HCT116 (cell line): Measurements from ENCODE around the gene TTBK1. TPM values are rescaled to one million over a fixed set of nuclear protein-coding genes. Genes with fewer than 3 reads are reported as not detected.

Source experiments
- ATAC-seq: fragments of 200-7000 bp; cut with Tn5 transposase; 2 replicates; pipeline ENCODE4 v1.9.1; 2020; ENCODE audit warnings: mild to moderate bottlenecking, moderate library complexity
- BruUV-seq: library from RNA; stranded (reverse); fragments of 400-500 nt; replicated peaks from 2 replicates; lab custom pipeline; 2021; lab: Mats Ljungman, UMichigan
- CTCF ChIA-PET: fragments of 300-600 bp; sonication (Branson Sonifier 250); formaldehyde crosslinking; loops from one replicate; lab custom pipeline; 2021; ENCODE audit warnings: antibody characterized with exemption; lab: Charles Lee
- POLR2A ChIA-PET: fragments of 300-600, 350-600 bp; sonication (Branson Sonifier 250); formaldehyde crosslinking; loops from one replicate; lab custom pipeline; 2021; ENCODE audit warnings: antibody characterized with exemption; lab: Charles Lee
- RAD21 ChIA-PET, 2 experiments: fragments of 300-600 bp; sonication (Branson Sonifier 250); formaldehyde crosslinking; loops; one replicate each; lab custom pipeline; 2023; ENCODE audit warnings: low total read pairs in 2 of 2; ENCODE audit not compliant: uncharacterized antibody in 2 of 2, unreplicated experiment in 2 of 2, low non-redundant PET in 1 of 2; lab: Charles Lee
- DNase-seq: peaks from one replicate; pipeline ENCODE4 v3.0.0-alpha.2; 2010; ENCODE audit warnings: low read depth, low spot score
- H2AFZ ChIP-seq: fragments of 200-600 bp; shearing (Covaris generic), sonication (generic); 2 replicates; pipeline ENCODE4 v1.6.1; 2017; ENCODE audit warnings: low read depth, mixed run types, mixed read lengths, antibody characterized with exemption, low read length; ENCODE audit not compliant: poor library complexity, severe bottlenecking
- H3K27ac ChIP-seq: 2 replicates; pipeline ENCODE4 v1.5.1; 2012; ENCODE audit warnings: low read depth, low read length
- H3K27me3 ChIP-seq: fragments of 200-600 bp; sonication (generic); 2 replicates; pipeline ENCODE4 v1.6.1; 2016; ENCODE audit warnings: mixed run types, low read length, mixed read lengths; ENCODE audit not compliant: insufficient read depth
- H3K36me3 ChIP-seq, 2 experiments: fragments of 200-500 bp in 1 of 2; fragments of 200-600 bp in 1 of 2; sonication (Bioruptor generic) in 1 of 2; sonication (generic) in 1 of 2; 2 replicates each; pipeline versions ENCODE4 v1.5.1 to v1.6.1; 2014 to 2016; ENCODE audit warnings: low read length in 2 of 2, inconsistent platforms in 1 of 2, mixed read lengths in 1 of 2, mixed run types in 1 of 2; ENCODE audit not compliant: insufficient read depth in 2 of 2, control insufficient read depth in 1 of 2
- H3K4me1 ChIP-seq, 2 experiments: fragments of 200-600 bp in 1 of 2; sonication (generic) in 1 of 2; 2 replicates each; pipeline versions ENCODE4 v1.5.1 to v1.6.1; 2012 to 2017; ENCODE audit warnings: low read length in 2 of 2, inconsistent platforms in 1 of 2, mild to moderate bottlenecking in 1 of 2, mixed read lengths in 1 of 2, mixed run types in 1 of 2, moderate library complexity in 1 of 2; ENCODE audit not compliant: insufficient read depth in 2 of 2, control insufficient read depth in 1 of 2
- H3K4me2 ChIP-seq: fragments of 200-600 bp; sonication (generic); 2 replicates; pipeline ENCODE4 v1.6.1; 2017; ENCODE audit warnings: mixed run types, low read length, mixed read lengths
- H3K4me3 ChIP-seq, 2 experiments: fragments of 200-600 bp in 1 of 2; sonication (generic) in 1 of 2; replicated peaks in 1 of 2; 2 replicates each; pipeline ENCODE4 v1.5.1; 2011 to 2016; ENCODE audit warnings: low read length in 2 of 2, control low read depth in 1 of 2, low read depth in 1 of 2, mild to moderate bottlenecking in 1 of 2, mixed read lengths in 1 of 2, mixed run types in 1 of 2
- H3K79me2 ChIP-seq: fragments of 200-600 bp; sonication (generic); 2 replicates; pipeline ENCODE4 v1.6.1; 2017; ENCODE audit warnings: mild to moderate bottlenecking, mixed run types, low read length, moderate library complexity, mixed read lengths; ENCODE audit not compliant: insufficient read depth
- H3K9ac ChIP-seq: fragments of 200-600 bp; sonication (generic); 2 replicates; pipeline ENCODE4 v1.6.1; 2016; ENCODE audit warnings: low read length, mixed read lengths
- H3K9me2 ChIP-seq: fragments of 200-600 bp; sonication (generic), shearing (Covaris generic); 2 replicates; pipeline ENCODE4 v1.6.1; 2017; ENCODE audit warnings: mixed run types, mild to moderate bottlenecking, moderate library complexity; ENCODE audit not compliant: insufficient read depth
- H3K9me3 ChIP-seq, 2 experiments: fragments of 200-500 bp in 1 of 2; fragments of 200-600 bp in 1 of 2; sonication (Bioruptor generic) in 1 of 2; sonication (generic) in 1 of 2; 2 replicates each; pipeline ENCODE4 v1.6.1; 2014 to 2017; ENCODE audit warnings: low read length in 2 of 2, mixed read lengths in 2 of 2, inconsistent platforms in 1 of 2, low read depth in 1 of 2, mild to moderate bottlenecking in 1 of 2, mixed run types in 1 of 2, moderate library complexity in 1 of 2; ENCODE audit not compliant: control insufficient read depth in 1 of 2, insufficient read depth in 1 of 2
- H4K20me1 ChIP-seq: fragments of 200-600 bp; sonication (generic), shearing (Covaris generic); 2 replicates; pipeline ENCODE4 v1.6.1; 2017; ENCODE audit warnings: mixed run types, mild to moderate bottlenecking, moderate library complexity; ENCODE audit not compliant: insufficient read depth
- CBX3 ChIP-seq: IDR thresholded peaks from 2 replicates; pipeline ENCODE4 v1.6.1; 2012; ENCODE audit warnings: low read depth
- EGR1 ChIP-seq: IDR thresholded peaks from 2 replicates; pipeline ENCODE4 v1.6.1; 2012; ENCODE audit warnings: low read depth
- EZH2 ChIP-seq: fragments of 200-600 bp; sonication (generic); IDR thresholded peaks from 2 replicates; pipeline ENCODE4 v1.6.1; 2017; ENCODE audit warnings: antibody characterized with exemption, mixed run types
- EZH2phosphoT487 ChIP-seq: fragments of 200-600 bp; IDR thresholded peaks from 2 replicates; pipeline ENCODE4 v1.6.1; 2018; ENCODE audit warnings: antibody characterized with exemption, borderline replicate concordance
- JUND ChIP-seq: IDR thresholded peaks from 2 replicates; pipeline ENCODE4 v1.6.1; 2012
- POLR2A ChIP-seq: IDR thresholded peaks from 2 replicates; pipeline ENCODE4 v1.7.0; 2011; ENCODE audit warnings: borderline replicate concordance; ENCODE audit not compliant: insufficient read depth, insufficient read length; ENCODE audit errors: extremely low read depth
- SIN3A ChIP-seq: IDR thresholded peaks from 2 replicates; pipeline ENCODE4 v1.6.1; 2012; ENCODE audit warnings: low read depth
- SP1 ChIP-seq: IDR thresholded peaks from 2 replicates; pipeline ENCODE4 v1.6.1; 2012; ENCODE audit warnings: low read depth
- SRF ChIP-seq: IDR thresholded peaks from 2 replicates; pipeline ENCODE4 v1.6.1; 2012; ENCODE audit warnings: low read depth
- TCF7L2 ChIP-seq: IDR thresholded peaks from 2 replicates; pipeline ENCODE4 v1.7.0; 2011; ENCODE audit warnings: borderline replicate concordance, inconsistent platforms; ENCODE audit not compliant: insufficient read depth, insufficient read length; ENCODE audit errors: extremely low read depth
- YY1 ChIP-seq: IDR thresholded peaks from 2 replicates; pipeline ENCODE4 v1.6.1; 2011; ENCODE audit warnings: low read length, low read depth, moderate library complexity, mild to moderate bottlenecking; ENCODE audit not compliant: insufficient replicate concordance; ENCODE audit errors: extremely low read depth
- ZFX ChIP-seq: fragments of 450-650 bp; IDR thresholded peaks from 2 replicates; pipeline ENCODE4 v1.6.1; 2017
- ZNF274 ChIP-seq: fragments of 200-500 bp; sonication (Bioruptor generic); IDR thresholded peaks from 2 replicates; pipeline ENCODE4 v1.6.1; 2014; ENCODE audit warnings: mild to moderate bottlenecking, low read depth, low read length, inconsistent platforms
- intact Hi-C: fragments of 100-400 bp; cut with micrococcal nuclease; formaldehyde crosslinking; loops from 2 replicates; pipeline ENCODE4 v1.10.0; 2022
- total RNA-seq: library from RNA; stranded (reverse); gene quantifications from one replicate; pipeline ENCODE4 v1.2.1, GENCODE V29; 2021; ENCODE audit not compliant: unreplicated experiment
- TF ChIP-seq, protein P1 (sequence below): IDR thresholded peaks from 2 replicates; pipeline ENCODE4 v1.6.1; 2012; ENCODE audit warnings: low read depth
- TF ChIP-seq, protein P2 (sequence below), 3 experiments: fragments of 200-600 bp in 1 of 3; sonication (generic) in 1 of 3; IDR thresholded peaks in 2 of 3; conservative IDR thresholded peaks in 1 of 3; 2 replicates each; pipeline ENCODE4 v1.5.1; 2012 to 2017; ENCODE audit warnings: low read depth in 2 of 3, low read length in 2 of 3, antibody characterized with exemption in 1 of 3, borderline replicate concordance in 1 of 3, control low read depth in 1 of 3, mild to moderate bottlenecking in 1 of 3, mixed read lengths in 1 of 3, mixed run types in 1 of 3, moderate library complexity in 1 of 3; ENCODE audit not compliant: insufficient read depth in 1 of 3
- TF ChIP-seq, protein P3 (sequence below): IDR thresholded peaks from 2 replicates; pipeline ENCODE4 v1.6.1; 2011; ENCODE audit warnings: mild to moderate bottlenecking, low read length, moderate library complexity; ENCODE audit not compliant: insufficient replicate concordance; ENCODE audit errors: extremely low read depth
- TF ChIP-seq, protein P4 (sequence below): IDR thresholded peaks from 2 replicates; pipeline ENCODE4 v1.6.1; 2012

TTBK1 gene
- total RNA-seq, 1 experiment from 2014 or later: not detected

DNA sequence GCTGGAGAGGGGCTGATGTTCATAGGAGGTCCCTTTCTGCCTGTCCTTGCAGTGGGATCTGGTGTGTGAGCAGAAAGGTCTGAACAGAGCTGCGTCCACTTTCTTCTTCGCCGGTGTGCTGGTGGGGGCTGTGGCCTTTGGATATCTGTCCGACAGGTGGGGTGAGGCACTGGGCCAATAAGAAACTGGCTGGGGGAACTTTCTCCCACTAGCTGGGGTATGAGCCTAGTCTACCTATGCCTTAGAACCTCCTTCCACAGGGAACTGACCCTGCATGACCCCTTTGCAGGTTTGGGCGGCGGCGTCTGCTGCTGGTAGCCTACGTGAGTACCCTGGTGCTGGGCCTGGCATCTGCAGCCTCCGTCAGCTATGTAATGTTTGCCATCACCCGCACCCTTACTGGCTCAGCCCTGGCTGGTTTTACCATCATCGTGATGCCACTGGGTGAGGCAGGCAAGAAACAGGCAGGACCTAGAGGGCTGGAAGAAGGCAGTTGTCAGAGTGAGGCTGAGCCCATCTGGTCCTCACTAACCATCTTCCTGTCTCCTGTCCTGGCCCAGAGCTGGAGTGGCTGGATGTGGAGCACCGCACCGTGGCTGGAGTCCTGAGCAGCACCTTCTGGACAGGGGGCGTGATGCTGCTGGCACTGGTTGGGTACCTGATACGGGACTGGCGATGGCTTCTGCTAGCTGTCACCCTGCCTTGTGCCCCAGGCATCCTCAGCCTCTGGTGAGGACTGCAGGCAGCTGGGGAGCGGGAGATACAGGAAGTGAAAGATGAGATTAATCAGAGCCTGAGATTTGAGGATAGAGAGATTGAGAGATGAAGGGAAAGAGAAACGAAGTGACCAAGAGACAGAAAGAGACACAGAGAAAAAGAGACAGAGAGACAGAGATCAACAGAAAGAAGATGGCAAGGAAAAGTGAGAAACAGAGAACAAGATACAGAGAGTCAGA, 56.3 kb downstream of the TTBK1 start:
- no peaks in the 10 kb centered on the region for H3K79me2 ChIP-seq
- no peaks in the 10 kb centered on the region for H3K36me3 ChIP-seq
- ATAC-seq: no peak
- intact Hi-C loops: no loop called here
- H2AFZ ChIP-seq: no peak overlapping the region
- DNase-seq: no peak
- no peak overlapping the region for H3K9ac ChIP-seq
- no TSS peak for BruUV-seq
- no peak overlapping the region for H3K27ac ChIP-seq
- no peaks in the 10 kb centered on the region for H3K9me3 ChIP-seq
- RAD21 ChIA-PET: no interaction called here
- no peaks in the 10 kb centered on the region for H4K20me1 ChIP-seq
- POLR2A ChIA-PET: no interaction called here
- CTCF ChIA-PET: no interaction called here
- H3K9me2 ChIP-seq: no peaks in the 10 kb centered on the region
- no peak overlapping the region for H3K4me2 ChIP-seq
- no peak for TF ChIP-seq YY1
- TF ChIP-seq, protein P1, sequence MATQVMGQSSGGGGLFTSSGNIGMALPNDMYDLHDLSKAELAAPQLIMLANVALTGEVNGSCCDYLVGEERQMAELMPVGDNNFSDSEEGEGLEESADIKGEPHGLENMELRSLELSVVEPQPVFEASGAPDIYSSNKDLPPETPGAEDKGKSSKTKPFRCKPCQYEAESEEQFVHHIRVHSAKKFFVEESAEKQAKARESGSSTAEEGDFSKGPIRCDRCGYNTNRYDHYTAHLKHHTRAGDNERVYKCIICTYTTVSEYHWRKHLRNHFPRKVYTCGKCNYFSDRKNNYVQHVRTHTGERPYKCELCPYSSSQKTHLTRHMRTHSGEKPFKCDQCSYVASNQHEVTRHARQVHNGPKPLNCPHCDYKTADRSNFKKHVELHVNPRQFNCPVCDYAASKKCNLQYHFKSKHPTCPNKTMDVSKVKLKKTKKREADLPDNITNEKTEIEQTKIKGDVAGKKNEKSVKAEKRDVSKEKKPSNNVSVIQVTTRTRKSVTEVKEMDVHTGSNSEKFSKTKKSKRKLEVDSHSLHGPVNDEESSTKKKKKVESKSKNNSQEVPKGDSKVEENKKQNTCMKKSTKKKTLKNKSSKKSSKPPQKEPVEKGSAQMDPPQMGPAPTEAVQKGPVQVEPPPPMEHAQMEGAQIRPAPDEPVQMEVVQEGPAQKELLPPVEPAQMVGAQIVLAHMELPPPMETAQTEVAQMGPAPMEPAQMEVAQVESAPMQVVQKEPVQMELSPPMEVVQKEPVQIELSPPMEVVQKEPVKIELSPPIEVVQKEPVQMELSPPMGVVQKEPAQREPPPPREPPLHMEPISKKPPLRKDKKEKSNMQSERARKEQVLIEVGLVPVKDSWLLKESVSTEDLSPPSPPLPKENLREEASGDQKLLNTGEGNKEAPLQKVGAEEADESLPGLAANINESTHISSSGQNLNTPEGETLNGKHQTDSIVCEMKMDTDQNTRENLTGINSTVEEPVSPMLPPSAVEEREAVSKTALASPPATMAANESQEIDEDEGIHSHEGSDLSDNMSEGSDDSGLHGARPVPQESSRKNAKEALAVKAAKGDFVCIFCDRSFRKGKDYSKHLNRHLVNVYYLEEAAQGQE: no peak
- no peak for TF ChIP-seq SP1
- no peak for TF ChIP-seq SRF
- TF ChIP-seq JUND: no peak
- no peak for TF ChIP-seq EGR1
- no peak for TF ChIP-seq SIN3A
- no peak for TF ChIP-seq TCF7L2
- no peak for TF ChIP-seq ZNF274
- TF ChIP-seq, protein P2, sequence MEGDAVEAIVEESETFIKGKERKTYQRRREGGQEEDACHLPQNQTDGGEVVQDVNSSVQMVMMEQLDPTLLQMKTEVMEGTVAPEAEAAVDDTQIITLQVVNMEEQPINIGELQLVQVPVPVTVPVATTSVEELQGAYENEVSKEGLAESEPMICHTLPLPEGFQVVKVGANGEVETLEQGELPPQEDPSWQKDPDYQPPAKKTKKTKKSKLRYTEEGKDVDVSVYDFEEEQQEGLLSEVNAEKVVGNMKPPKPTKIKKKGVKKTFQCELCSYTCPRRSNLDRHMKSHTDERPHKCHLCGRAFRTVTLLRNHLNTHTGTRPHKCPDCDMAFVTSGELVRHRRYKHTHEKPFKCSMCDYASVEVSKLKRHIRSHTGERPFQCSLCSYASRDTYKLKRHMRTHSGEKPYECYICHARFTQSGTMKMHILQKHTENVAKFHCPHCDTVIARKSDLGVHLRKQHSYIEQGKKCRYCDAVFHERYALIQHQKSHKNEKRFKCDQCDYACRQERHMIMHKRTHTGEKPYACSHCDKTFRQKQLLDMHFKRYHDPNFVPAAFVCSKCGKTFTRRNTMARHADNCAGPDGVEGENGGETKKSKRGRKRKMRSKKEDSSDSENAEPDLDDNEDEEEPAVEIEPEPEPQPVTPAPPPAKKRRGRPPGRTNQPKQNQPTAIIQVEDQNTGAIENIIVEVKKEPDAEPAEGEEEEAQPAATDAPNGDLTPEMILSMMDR (IDR thresholded peaks at IDR 0.05 in 2 of 3, conservative IDR thresholded peaks at IDR 0.05 in 1 of 3; ENCODE audit: borderline replicate concordance in 1 of 3, insufficient read depth in 1 of 3, low read depth in 2 of 3, low read length in 2 of 3): no peak
- TF ChIP-seq POLR2A: no peak
- TF ChIP-seq EZH2phosphoT487: no peak
- TF ChIP-seq, protein P3, sequence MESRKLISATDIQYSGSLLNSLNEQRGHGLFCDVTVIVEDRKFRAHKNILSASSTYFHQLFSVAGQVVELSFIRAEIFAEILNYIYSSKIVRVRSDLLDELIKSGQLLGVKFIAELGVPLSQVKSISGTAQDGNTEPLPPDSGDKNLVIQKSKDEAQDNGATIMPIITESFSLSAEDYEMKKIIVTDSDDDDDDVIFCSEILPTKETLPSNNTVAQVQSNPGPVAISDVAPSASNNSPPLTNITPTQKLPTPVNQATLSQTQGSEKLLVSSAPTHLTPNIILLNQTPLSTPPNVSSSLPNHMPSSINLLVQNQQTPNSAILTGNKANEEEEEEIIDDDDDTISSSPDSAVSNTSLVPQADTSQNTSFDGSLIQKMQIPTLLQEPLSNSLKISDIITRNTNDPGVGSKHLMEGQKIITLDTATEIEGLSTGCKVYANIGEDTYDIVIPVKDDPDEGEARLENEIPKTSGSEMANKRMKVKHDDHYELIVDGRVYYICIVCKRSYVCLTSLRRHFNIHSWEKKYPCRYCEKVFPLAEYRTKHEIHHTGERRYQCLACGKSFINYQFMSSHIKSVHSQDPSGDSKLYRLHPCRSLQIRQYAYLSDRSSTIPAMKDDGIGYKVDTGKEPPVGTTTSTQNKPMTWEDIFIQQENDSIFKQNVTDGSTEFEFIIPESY: no peak
- TF ChIP-seq CBX3: no peak
- TF ChIP-seq, protein P4, sequence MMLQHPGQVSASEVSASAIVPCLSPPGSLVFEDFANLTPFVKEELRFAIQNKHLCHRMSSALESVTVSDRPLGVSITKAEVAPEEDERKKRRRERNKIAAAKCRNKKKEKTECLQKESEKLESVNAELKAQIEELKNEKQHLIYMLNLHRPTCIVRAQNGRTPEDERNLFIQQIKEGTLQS: no peak
- TF ChIP-seq EZH2: no peak
- no peak for TF ChIP-seq ZFX
- H3K27me3 ChIP-seq: no peaks in the 10 kb centered on the region
- H3K4me3 ChIP-seq: no peak overlapping the region
- no peaks in the 10 kb centered on the region for H3K4me1 ChIP-seq
